T-helper 1 cell treated with Interleukin-12 subunit alpha and Interleukin-12 subunit beta and Interleukin-4 antibody, amounts not matched to agents 30 μg/mL and 1 μg/mL, for 36 hours (primary cell): ENCODE measurements around the gene CCDC73.
"Not testable (repeated sequence)": the region's sequence is repeated elsewhere in the genome, so short reads cannot be mapped to it uniquely, and the experiment has no call there.

ENCODE experiments used
- H3K27ac Mint-ChIP-seq: one replicate; pipeline ENCODE4 v1.8.0; 2021; ENCODE audit warnings: mild to moderate bottlenecking, mixed read lengths
- H3K27me3 Mint-ChIP-seq: one replicate; pipeline ENCODE4 v1.8.0; 2021; ENCODE audit warnings: low read depth, mixed read lengths
- H3K36me3 Mint-ChIP-seq: one replicate; pipeline ENCODE4 v1.8.0; 2021; ENCODE audit warnings: low read depth, mixed read lengths
- H3K4me1 Mint-ChIP-seq: one replicate; pipeline ENCODE4 v1.8.0; 2021; ENCODE audit warnings: low read depth, mixed read lengths
- H3K4me3 Mint-ChIP-seq: one replicate; pipeline ENCODE4 v1.8.0; 2021; ENCODE audit warnings: mild to moderate bottlenecking, moderate library complexity, mixed read lengths
- H3K9me3 Mint-ChIP-seq: one replicate; pipeline ENCODE4 v1.8.0; 2021; ENCODE audit warnings: mixed read lengths

The CCDC73 gene

GRCh38 chr11:32821917-32822560 lies 27.6 kb upstream of the CCDC73 start:
- H3K27ac Mint-ChIP-seq: no peak overlapping the region
- no peaks in the 10 kb centered on the region for H3K9me3 Mint-ChIP-seq
- no peaks in the 10 kb centered on the region for H3K36me3 Mint-ChIP-seq
- no peak overlapping the region for H3K4me3 Mint-ChIP-seq
- peaks cover 15% of the 10 kb centered on the region for H3K4me1 Mint-ChIP-seq
- peaks cover 4% of the 10 kb centered on the region for H3K27me3 Mint-ChIP-seq

GRCh38 chr11:32821517-32821916 lies 27.1 kb upstream of the CCDC73 start:
- Mint-ChIP-seq H3K36me3 (no peaks in the 10 kb centered on the region), H3K4me3 (no peak overlapping the region), H3K9me3 (no peaks in the 10 kb centered on the region), H3K4me1 (peaks cover 15% of the 10 kb centered on the region), H3K27me3 (peaks cover 4% of the 10 kb centered on the region), H3K27ac (no peak overlapping the region)

- Mint-ChIP-seq H3K4me1 (peaks cover 15% of the 10 kb centered on the region), H3K4me3 (no peak overlapping the region), H3K36me3 (no peaks in the 10 kb centered on the region), H3K27ac (no peak overlapping the region), H3K27me3 (peaks cover 8% of the 10 kb centered on the region), H3K9me3 (no peaks in the 10 kb centered on the region)
These were observed 26.0 kb upstream of the CCDC73 start for GRCh38 chr11:32820497-32820896.

GRCh38 chr11:32819187-32819586 lies 24.7 kb upstream of the CCDC73 start:
- Mint-ChIP-seq H3K36me3 (no peaks in the 10 kb centered on the region), H3K4me3 (no peak overlapping the region), H3K9me3 (no peaks in the 10 kb centered on the region), H3K27ac (no peak overlapping the region), H3K27me3 (peaks cover 11% of the 10 kb centered on the region), H3K4me1 (peaks cover 15% of the 10 kb centered on the region)

- no peaks in the 10 kb centered on the region for H3K9me3 Mint-ChIP-seq
- no peak overlapping the region for H3K4me3 Mint-ChIP-seq
- no peak overlapping the region for H3K27ac Mint-ChIP-seq
- peaks cover 14% of the 10 kb centered on the region for H3K27me3 Mint-ChIP-seq
- no peaks in the 10 kb centered on the region for H3K36me3 Mint-ChIP-seq
- peaks cover 15% of the 10 kb centered on the region for H3K4me1 Mint-ChIP-seq
These were observed 23.4 kb upstream of the CCDC73 start for GRCh38 chr11:32817852-32818183.

- H3K4me1 Mint-ChIP-seq: peaks cover 11% of the 10 kb centered on the region
- no peaks in the 10 kb centered on the region for H3K9me3 Mint-ChIP-seq
- H3K27me3 Mint-ChIP-seq: peaks cover 14% of the 10 kb centered on the region
- no peak overlapping the region for H3K4me3 Mint-ChIP-seq
- no peak overlapping the region for H3K27ac Mint-ChIP-seq
- no peaks in the 10 kb centered on the region for H3K36me3 Mint-ChIP-seq
These were observed 22.9 kb upstream of the CCDC73 start for GRCh38 chr11:32817181-32817851.

- H3K27me3 Mint-ChIP-seq: peaks cover 11% of the 10 kb centered on the region
- no peak overlapping the region for H3K4me3 Mint-ChIP-seq
- H3K36me3 Mint-ChIP-seq: no peaks in the 10 kb centered on the region
- H3K27ac Mint-ChIP-seq: no peak overlapping the region
- H3K4me1 Mint-ChIP-seq: no peaks in the 10 kb centered on the region
- no peaks in the 10 kb centered on the region for H3K9me3 Mint-ChIP-seq
These were observed 14.9 kb upstream of the CCDC73 start for GRCh38 chr11:32809313-32809712.

GRCh38 chr11:32796425-32796824 lies 2.0 kb upstream of the CCDC73 start:
- H3K9me3 Mint-ChIP-seq: no peaks in the 10 kb centered on the region
- H3K36me3 Mint-ChIP-seq: no peaks in the 10 kb centered on the region
- H3K27me3 Mint-ChIP-seq: peaks cover 13% of the 10 kb centered on the region
- H3K4me3 Mint-ChIP-seq: no peak overlapping the region
- no peak overlapping the region for H3K27ac Mint-ChIP-seq
- H3K4me1 Mint-ChIP-seq: peaks cover 3% of the 10 kb centered on the region

- Mint-ChIP-seq H3K27ac (no peak overlapping the region), H3K4me3 (no peak overlapping the region), H3K4me1 (peaks cover 3% of the 10 kb centered on the region)
These were observed 1.4 kb downstream of the CCDC73 start for GRCh38 chr11:32792948-32793475.

GRCh38 chr11:32792111-32792947 lies 2.1 kb downstream of the CCDC73 start:
- no peaks in the 10 kb centered on the region for H3K9me3 Mint-ChIP-seq
- peaks cover 3% of the 10 kb centered on the region for H3K4me1 Mint-ChIP-seq
- no peak overlapping the region for H3K4me3 Mint-ChIP-seq
- H3K36me3 Mint-ChIP-seq: no peaks in the 10 kb centered on the region
- H3K27me3 Mint-ChIP-seq: peaks cover 29% of the 10 kb centered on the region
- no peak overlapping the region for H3K27ac Mint-ChIP-seq

More at GRCh38 chr11:32792948-32793475, 1.4 kb downstream of the CCDC73 start:
- H3K27me3 Mint-ChIP-seq: peaks cover 27% of the 10 kb centered on the region
- no peaks in the 10 kb centered on the region for H3K9me3 Mint-ChIP-seq
- no peaks in the 10 kb centered on the region for H3K36me3 Mint-ChIP-seq

GRCh38 chr11:32790916-32791315 lies 3.5 kb downstream of the CCDC73 start:
- no peak overlapping the region for H3K4me3 Mint-ChIP-seq
- peaks cover 3% of the 10 kb centered on the region for H3K4me1 Mint-ChIP-seq
- H3K27ac Mint-ChIP-seq: no peak overlapping the region
- H3K36me3 Mint-ChIP-seq: no peaks in the 10 kb centered on the region
- H3K27me3 Mint-ChIP-seq: peaks cover 29% of the 10 kb centered on the region
- no peaks in the 10 kb centered on the region for H3K9me3 Mint-ChIP-seq

GRCh38 chr11:32786811-32787210 lies 7.7 kb downstream of the CCDC73 start:
- H3K4me3 Mint-ChIP-seq: no peak overlapping the region
- H3K36me3 Mint-ChIP-seq: no peaks in the 10 kb centered on the region
- H3K9me3 Mint-ChIP-seq: no peaks in the 10 kb centered on the region
- H3K27me3 Mint-ChIP-seq: peaks cover 29% of the 10 kb centered on the region
- H3K27ac Mint-ChIP-seq: no peak overlapping the region
- H3K4me1 Mint-ChIP-seq: no peaks in the 10 kb centered on the region

GRCh38 chr11:32785262-32785661 lies 9.2 kb downstream of the CCDC73 start:
- H3K4me1 Mint-ChIP-seq: no peaks in the 10 kb centered on the region
- H3K4me3 Mint-ChIP-seq: no peak overlapping the region
- H3K9me3 Mint-ChIP-seq: no peaks in the 10 kb centered on the region
- H3K27ac Mint-ChIP-seq: no peak overlapping the region
- H3K27me3 Mint-ChIP-seq: peaks cover 24% of the 10 kb centered on the region
- no peaks in the 10 kb centered on the region for H3K36me3 Mint-ChIP-seq

GRCh38 chr11:32781721-32782120 lies 12.7 kb downstream of the CCDC73 start:
- Mint-ChIP-seq H3K4me3 (no peak overlapping the region), H3K36me3 (no peaks in the 10 kb centered on the region), H3K9me3 (no peaks in the 10 kb centered on the region), H3K27ac (no peak overlapping the region), H3K27me3 (peaks cover 6% of the 10 kb centered on the region), H3K4me1 (no peaks in the 10 kb centered on the region)

GRCh38 chr11:32780839-32781238 lies 13.6 kb downstream of the CCDC73 start:
- not testable (repeated sequence) for H3K4me3 Mint-ChIP-seq, H3K27me3 Mint-ChIP-seq, H3K27ac Mint-ChIP-seq, H3K4me1 Mint-ChIP-seq, H3K9me3 Mint-ChIP-seq, H3K36me3 Mint-ChIP-seq
